OCI-LY3 (cell line): ENCODE data around the gene GABRB3.

Source experiments
- EZH2phosphoT487 ChIP-seq: fragments of 200-600 bp; shearing (Covaris generic); IDR thresholded peaks from 2 replicates; pipeline ENCODE4 v1.6.1; 2018; ENCODE audit warnings: antibody characterized with exemption, mixed run types, low read depth
- TF ChIP-seq, protein P1 (sequence below): fragments of 200-600, 300-600 bp; sonication (generic); IDR thresholded peaks from 2 replicates; pipeline ENCODE4 v1.5.1; 2014; ENCODE audit warnings: antibody characterized with exemption, low read length, low read depth

DNA sequence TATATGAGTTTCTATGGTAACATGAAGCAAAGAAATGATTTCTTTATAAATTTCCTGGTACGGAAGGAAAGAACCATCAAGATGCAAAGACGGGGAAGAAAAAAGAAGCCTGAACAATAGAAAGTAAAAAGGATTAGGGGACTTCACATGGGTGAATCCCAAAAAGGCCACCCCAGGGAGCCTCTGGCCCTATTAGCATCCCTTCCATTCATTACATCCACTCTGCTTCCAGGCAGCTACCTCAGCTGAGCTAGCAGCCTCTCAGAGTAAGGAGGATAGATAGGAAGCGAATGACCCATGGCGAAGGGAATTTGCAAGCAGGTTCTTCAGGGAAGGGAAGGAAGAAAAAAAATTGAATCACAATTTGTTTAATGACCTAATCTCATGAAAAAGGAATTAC lies 81.6 kb downstream of the GABRB3 start:
- TF ChIP-seq, protein P1, sequence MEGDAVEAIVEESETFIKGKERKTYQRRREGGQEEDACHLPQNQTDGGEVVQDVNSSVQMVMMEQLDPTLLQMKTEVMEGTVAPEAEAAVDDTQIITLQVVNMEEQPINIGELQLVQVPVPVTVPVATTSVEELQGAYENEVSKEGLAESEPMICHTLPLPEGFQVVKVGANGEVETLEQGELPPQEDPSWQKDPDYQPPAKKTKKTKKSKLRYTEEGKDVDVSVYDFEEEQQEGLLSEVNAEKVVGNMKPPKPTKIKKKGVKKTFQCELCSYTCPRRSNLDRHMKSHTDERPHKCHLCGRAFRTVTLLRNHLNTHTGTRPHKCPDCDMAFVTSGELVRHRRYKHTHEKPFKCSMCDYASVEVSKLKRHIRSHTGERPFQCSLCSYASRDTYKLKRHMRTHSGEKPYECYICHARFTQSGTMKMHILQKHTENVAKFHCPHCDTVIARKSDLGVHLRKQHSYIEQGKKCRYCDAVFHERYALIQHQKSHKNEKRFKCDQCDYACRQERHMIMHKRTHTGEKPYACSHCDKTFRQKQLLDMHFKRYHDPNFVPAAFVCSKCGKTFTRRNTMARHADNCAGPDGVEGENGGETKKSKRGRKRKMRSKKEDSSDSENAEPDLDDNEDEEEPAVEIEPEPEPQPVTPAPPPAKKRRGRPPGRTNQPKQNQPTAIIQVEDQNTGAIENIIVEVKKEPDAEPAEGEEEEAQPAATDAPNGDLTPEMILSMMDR = no peak
- TF ChIP-seq EZH2phosphoT487 = no peak
